Measurements from ENCODE around the gene NRAS.

Gene NRAS

DNA sequence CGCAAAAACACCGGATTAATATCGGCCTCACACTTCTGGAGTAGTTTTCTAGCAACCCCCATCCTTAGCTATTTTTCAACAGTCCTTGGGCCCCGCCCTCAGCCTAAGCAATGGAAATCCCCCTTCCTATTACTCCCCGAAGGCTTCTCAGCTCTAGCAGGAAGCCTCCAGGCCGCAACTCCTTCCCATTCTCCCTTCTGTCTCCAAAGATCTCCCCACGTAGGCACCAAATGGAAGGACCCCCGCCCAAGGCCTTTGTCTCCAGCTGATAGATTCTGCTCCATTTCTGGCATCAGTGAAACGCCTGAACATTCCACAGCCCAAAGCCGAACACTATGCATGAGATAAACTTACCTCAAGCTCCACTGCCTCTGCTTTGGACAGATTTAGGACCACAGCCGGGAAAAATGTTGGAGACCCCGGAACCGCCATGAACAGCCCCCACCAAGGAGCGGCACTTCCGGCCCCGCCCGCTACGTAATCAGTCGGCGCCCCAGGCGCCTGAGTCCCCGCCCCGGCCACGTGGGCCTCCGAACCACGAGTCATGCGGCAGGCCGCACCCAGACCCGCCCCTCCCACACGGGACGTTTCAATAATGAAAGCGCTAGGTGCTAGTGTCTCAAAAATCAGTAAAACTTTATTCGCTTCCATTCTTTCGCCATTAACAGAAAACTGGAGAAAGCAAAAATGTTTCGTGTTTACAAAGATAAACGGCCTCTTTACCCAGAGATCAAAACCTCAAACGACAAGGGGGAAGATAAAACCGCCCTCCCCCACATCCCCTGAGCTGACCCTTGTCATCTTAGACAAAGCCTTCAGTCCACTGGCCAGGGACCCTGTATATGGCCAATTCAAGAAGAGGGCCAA lies at the start of gene NRAS:
Gene NRAS, minus strand, starts transcription at position 468 of the 867 bp plus-strand sequence. CDS start 611 bp downstream, outside the sequence.
- H3K4me3 ChIP-seq (ENCODE audit: low read depth, low read length), result peak within 1 kb of the TSS; percentile 59
- TF ChIP-seq, protein P1, sequence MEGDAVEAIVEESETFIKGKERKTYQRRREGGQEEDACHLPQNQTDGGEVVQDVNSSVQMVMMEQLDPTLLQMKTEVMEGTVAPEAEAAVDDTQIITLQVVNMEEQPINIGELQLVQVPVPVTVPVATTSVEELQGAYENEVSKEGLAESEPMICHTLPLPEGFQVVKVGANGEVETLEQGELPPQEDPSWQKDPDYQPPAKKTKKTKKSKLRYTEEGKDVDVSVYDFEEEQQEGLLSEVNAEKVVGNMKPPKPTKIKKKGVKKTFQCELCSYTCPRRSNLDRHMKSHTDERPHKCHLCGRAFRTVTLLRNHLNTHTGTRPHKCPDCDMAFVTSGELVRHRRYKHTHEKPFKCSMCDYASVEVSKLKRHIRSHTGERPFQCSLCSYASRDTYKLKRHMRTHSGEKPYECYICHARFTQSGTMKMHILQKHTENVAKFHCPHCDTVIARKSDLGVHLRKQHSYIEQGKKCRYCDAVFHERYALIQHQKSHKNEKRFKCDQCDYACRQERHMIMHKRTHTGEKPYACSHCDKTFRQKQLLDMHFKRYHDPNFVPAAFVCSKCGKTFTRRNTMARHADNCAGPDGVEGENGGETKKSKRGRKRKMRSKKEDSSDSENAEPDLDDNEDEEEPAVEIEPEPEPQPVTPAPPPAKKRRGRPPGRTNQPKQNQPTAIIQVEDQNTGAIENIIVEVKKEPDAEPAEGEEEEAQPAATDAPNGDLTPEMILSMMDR (IDR thresholded peaks at IDR 0.05; ENCODE audit: borderline replicate concordance, insufficient read depth, low read depth, low read length), result no peak

DNA sequence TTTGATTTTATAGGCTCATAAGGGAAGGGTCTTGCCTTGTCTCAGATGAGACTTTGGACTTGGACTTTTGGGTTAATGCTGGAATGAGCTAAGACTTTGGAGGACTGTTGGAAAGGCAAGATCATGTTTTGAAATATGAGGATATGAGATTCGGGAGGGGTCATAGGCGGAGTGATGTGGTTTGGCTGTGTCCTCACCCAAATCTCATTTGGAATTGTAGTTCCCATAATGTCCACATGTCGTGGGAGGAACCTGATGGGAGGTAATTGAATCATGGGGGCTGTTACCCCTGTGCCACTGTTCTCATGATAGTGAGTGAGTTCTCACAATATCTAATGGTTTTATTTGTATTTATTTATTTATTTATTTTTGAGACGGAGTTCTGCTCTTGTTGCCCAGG lies 48.1 kb upstream of the NRAS start:
- TF ChIP-seq, protein P1 (IDR thresholded peaks at IDR 0.05; ENCODE audit: borderline replicate concordance, insufficient read depth, low read depth, low read length), result 0 out of 2 replicates have a peak, but pooled peaks have one; percentile 1
- H3K4me3 ChIP-seq (ENCODE audit: low read depth, low read length), result no peak overlapping the region

DNA sequence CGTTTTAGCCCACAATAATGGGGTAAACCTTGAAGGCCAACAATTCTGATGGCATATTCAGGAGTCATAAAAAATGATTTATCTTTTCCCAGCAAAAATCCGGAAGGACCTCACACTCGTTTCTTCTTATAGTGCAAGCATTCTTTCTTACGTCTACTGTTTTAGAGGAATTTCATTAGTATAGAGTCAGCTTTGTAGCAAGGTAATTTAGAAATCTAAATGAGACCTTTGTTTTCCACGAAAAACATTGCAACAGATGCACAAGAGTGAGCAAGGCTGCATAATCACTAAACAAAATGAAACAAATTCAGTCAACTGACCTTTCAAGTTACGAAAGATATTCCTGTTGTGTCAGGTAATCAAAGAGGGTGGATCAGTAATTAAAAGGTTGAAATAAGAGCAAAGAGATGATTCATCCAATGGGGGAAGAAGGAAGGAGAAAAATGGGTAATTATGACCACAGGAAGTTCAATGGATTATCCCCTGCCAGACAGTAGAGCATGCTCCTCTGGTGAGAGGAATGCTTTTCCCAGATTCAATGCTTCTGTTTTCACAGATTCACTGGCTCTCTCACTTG lies 41.8 kb upstream of the NRAS start:
- H3K4me3 ChIP-seq (ENCODE audit: low read depth, low read length), result peak overlapping the region; percentile 88
- TF ChIP-seq, protein P1 (IDR thresholded peaks at IDR 0.05; ENCODE audit: borderline replicate concordance, insufficient read depth, low read depth, low read length), result no peak

DNA sequence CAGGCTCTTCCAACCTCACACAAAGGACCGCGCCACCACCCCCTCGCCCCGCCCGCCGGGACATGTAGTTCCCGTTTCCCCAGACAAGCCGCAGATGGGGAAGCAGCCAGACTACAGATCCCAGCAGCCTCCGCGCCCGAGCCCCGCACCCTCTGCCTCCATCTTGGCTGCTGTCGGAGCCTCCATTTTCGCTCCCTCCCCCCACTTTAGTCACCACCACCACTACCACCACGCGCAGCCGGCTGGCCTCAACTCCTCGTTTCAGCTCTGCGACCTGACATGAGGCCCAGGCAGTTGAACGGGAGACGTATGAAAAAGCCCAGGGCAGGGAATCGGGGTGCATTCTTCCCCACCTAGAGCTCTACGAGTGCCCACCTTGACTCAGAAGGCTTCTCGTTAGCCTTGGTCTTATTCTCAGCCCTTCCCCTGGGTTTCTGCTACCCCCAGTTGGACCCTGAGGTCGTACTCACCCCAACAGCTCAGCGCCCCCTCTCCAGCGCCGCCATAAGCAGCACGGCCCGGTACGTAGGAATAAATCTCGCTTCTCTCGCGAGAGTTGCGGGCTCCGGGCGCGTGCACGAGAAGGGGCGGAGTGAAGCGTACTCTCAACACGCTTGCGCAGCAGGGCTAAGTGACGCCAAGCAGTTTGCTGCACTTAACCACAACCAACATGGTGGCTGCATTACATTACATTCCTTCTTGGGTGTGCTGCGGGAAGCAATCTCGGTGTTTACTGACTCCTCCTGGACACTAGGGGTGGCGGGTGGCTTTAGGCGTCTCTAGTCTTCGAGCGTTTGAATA lies 41.1 kb upstream of the NRAS start, which contains the start of gene CSDE1:
Gene CSDE1, minus strand, starts transcription at position 530 of the 801 bp plus-strand sequence. CDS start 18,094 bp downstream, outside the sequence.
- H3K4me3 ChIP-seq (ENCODE audit: low read depth, low read length), result peak within 1 kb of the TSS; percentile 88
- TF ChIP-seq, protein P1 (IDR thresholded peaks at IDR 0.05; ENCODE audit: borderline replicate concordance, insufficient read depth, low read depth, low read length), result no peak

DNA sequence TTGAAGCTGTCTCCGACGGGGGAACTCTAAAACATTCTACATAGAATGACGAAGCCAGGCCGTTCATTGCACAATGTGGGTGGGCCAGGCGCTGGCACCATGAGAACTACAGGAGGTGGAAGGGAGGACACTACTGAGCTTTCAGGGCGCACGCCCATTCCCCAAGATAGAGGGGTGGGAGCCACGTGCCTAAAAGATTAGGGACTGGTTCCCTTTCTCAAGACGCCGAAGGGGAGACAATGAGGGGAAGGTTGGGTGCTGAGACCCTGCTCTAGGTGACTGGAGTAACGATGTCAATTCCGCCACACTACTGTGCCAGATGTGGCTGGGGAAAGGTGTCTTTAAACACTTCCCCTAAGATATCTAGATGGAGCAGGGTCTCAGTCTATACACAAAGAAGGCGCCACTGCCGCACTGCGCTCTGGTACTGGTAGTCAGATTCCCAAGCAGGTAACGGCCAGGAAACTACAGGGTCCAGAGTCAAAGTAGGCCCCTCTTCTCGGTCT lies 40.4 kb upstream of the NRAS start:
- TF ChIP-seq, protein P1 (IDR thresholded peaks at IDR 0.05; ENCODE audit: borderline replicate concordance, insufficient read depth, low read depth, low read length), result no peak
- H3K4me3 ChIP-seq (ENCODE audit: low read depth, low read length), result peak overlapping the region; percentile 88

DNA sequence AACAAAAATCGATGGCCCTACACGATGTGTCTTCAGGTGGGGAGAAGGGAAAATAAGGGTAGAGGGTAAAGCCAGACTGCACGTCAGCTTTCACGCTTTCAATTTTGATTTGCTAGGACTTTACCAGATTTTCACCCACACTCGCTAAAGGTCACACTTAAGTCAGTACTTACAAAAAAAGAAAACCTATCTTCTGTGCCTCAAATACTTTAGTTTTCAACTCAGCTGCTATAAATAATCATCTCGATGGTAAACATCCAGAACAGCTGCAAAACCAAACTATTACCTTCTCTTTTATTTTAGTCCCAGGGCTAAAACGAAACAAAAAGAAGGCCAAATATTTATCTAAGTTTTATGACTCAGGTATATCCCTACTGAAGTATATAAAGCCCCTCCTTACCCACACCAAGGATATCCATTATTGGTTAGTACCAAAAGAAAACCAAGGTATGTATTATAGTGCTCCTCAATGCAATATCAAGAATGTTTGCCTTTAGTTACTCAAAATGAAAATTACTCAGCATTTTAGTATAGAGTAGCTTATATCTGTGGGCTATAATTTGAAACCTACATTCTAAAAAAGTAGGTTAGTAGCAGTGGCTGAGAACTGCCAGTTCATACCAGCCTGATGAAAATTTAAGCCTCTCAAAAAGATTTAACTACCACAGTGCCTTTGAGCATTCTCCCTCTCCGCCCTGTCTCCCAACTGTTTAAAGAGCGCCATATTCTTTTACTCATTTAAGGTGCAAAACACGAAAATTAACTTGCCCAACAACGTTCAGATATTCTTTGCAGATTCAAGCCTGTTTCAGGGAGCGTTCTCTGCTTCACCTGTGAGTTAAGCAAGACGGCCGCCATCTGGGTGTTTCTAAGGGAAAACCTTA lies 39.7 kb upstream of the NRAS start:
- TF ChIP-seq, protein P1 (IDR thresholded peaks at IDR 0.05; ENCODE audit: borderline replicate concordance, insufficient read depth, low read depth, low read length), result no peak
- H3K4me3 ChIP-seq (ENCODE audit: low read depth, low read length), result peak overlapping the region; percentile 88
